Dermis microvascular lymphatic vessel endothelial cell (primary cell): ENCODE measurements around the gene CMTM5. TPM values are rescaled to one million over a fixed set of nuclear protein-coding genes. Genes with fewer than 3 reads are reported as not detected.
"Not testable (repeated sequence)": the region's sequence is repeated elsewhere in the genome, so short reads cannot be mapped to it uniquely, and the experiment has no call there.

ENCODE experiments used
- DNase-seq, 2 donors: peaks; one replicate each; pipeline versions ENCODE4 v3.0.0 to v3.0.0-alpha.2; 2010; ENCODE audit warnings: low read depth in 2 of 2
- total RNA-seq: library from RNA; depleted of rRNA; stranded (reverse); fragments of >200 nt; gene quantifications from 2 replicates; pipeline ENCODE4 v1.2.1, GENCODE V29; 2014

CMTM5 gene
- total RNA-seq, 1 donor from 2014 or later = not detected

- DNase-seq = no peak
These were observed 1.9 kb downstream of the CMTM5 start for GRCh38 chr14:23378612-23379220.

GRCh38 chr14:23379366-23380196 is 2.7 kb downstream of the CMTM5 start:
- peak in 1 of 2 donors; percentile 40 for DNase-seq

GRCh38 chr14:23380197-23380914 is 3.5 kb downstream of the CMTM5 start:
- no peak for DNase-seq

- no peak for DNase-seq
These were observed 4.1 kb downstream of the CMTM5 start for GRCh38 chr14:23380976-23381375.

GRCh38 chr14:23381871-23382270 is 5.0 kb downstream of the CMTM5 start:
- DNase-seq = no peak

GRCh38 chr14:23382276-23382675 is 5.4 kb downstream of the CMTM5 start:
- DNase-seq = no peak

- DNase-seq = no peak
These were observed 6.0 kb downstream of the CMTM5 start for GRCh38 chr14:23382731-23383440.

GRCh38 chr14:23384364-23385080 is 7.7 kb downstream of the CMTM5 start:
- no peak for DNase-seq

- no peak for DNase-seq
These were observed 8.4 kb downstream of the CMTM5 start for GRCh38 chr14:23385244-23385641.

- DNase-seq = no peak
These were observed 8.9 kb downstream of the CMTM5 start for GRCh38 chr14:23385642-23386265.

GRCh38 chr14:23386266-23386657 is 9.4 kb downstream of the CMTM5 start:
- DNase-seq = not testable (repeated sequence)

- no peak for DNase-seq
These were observed 10.2 kb downstream of the CMTM5 start for GRCh38 chr14:23386999-23387398.

- DNase-seq = no peak
These were observed 11.4 kb downstream of the CMTM5 start for GRCh38 chr14:23387916-23388882.

- DNase-seq = no peak
These were observed 12.2 kb downstream of the CMTM5 start for GRCh38 chr14:23388996-23389395.

- DNase-seq = no peak
These were observed 12.6 kb downstream of the CMTM5 start for GRCh38 chr14:23389396-23389795.

- not testable (repeated sequence) for DNase-seq
These were observed 13.0 kb downstream of the CMTM5 start for GRCh38 chr14:23389871-23390270.

- no peak for DNase-seq
These were observed 15.8 kb downstream of the CMTM5 start for GRCh38 chr14:23392613-23393012.

GRCh38 chr14:23396126-23396525 is 19.3 kb downstream of the CMTM5 start:
- no peak for DNase-seq

GRCh38 chr14:23396781-23397407 is 20.0 kb downstream of the CMTM5 start:
- DNase-seq = no peak
